Activated naive CD4-positive, alpha-beta T cell treated with anti-CD3 and anti-CD28 coated beads, Interleukin-2, amount 50 U/mL, for 24 hours (primary cell): ENCODE data around the gene CDC42EP2.

Experiments
- H3K27ac Mint-ChIP-seq: one replicate; pipeline ENCODE4 v1.8.0; 2021; ENCODE audit warnings: mild to moderate bottlenecking, mixed read lengths
- H3K27me3 Mint-ChIP-seq: one replicate; pipeline ENCODE4 v1.8.0; 2021; ENCODE audit warnings: mixed read lengths
- H3K36me3 Mint-ChIP-seq: one replicate; pipeline ENCODE4 v1.8.0; 2021; ENCODE audit warnings: mixed read lengths
- H3K4me1 Mint-ChIP-seq: one replicate; pipeline ENCODE4 v1.8.0; 2021; ENCODE audit warnings: mixed read lengths
- H3K4me3 Mint-ChIP-seq: one replicate; pipeline ENCODE4 v1.8.0; 2021; ENCODE audit warnings: mild to moderate bottlenecking, mixed read lengths
- H3K9me3 Mint-ChIP-seq: one replicate; pipeline ENCODE4 v1.8.0; 2021; ENCODE audit warnings: mixed read lengths

Gene CDC42EP2

GRCh38 chr11:65308281-65308891, 6.3 kb upstream of the CDC42EP2 start:
- Mint-ChIP-seq H3K36me3 (peaks cover 2% of the 10 kb centered on the region), H3K4me1 (no peaks in the 10 kb centered on the region), H3K4me3 (no peak overlapping the region), H3K27me3 (no peaks in the 10 kb centered on the region), H3K9me3 (no peaks in the 10 kb centered on the region), H3K27ac (no peak overlapping the region)

GRCh38 chr11:65309006-65309405, 5.7 kb upstream of the CDC42EP2 start:
- Mint-ChIP-seq H3K36me3 (peaks cover 2% of the 10 kb centered on the region), H3K27me3 (no peaks in the 10 kb centered on the region), H3K27ac (peak overlapping the region; percentile 65), H3K4me1 (peaks cover under 1% of the 10 kb centered on the region), H3K9me3 (no peaks in the 10 kb centered on the region), H3K4me3 (no peak overlapping the region)

DNA sequence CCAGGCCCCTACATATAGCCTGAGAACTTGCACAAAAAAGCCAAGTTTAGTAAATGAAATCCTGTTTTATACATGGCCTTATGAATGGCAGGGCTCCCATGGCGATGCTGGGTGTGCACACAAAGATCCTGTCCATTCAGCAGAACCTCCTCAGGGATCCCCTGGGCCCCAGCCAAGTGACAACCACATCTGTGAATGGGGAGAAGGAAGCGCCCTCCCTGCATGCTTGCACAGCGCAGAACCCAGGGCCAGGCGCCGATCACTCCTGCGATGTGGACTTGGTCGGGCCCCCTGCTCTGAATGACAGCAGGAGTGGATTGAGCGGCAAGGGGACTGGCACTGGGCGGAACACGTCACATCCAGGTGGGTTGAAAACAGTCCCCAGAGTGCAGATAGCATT, 4.5 kb upstream of the CDC42EP2 start:
- Mint-ChIP-seq H3K27me3 (no peaks in the 10 kb centered on the region), H3K4me3 (no peak overlapping the region), H3K36me3 (no peaks in the 10 kb centered on the region), H3K4me1 (peaks cover 5% of the 10 kb centered on the region), H3K9me3 (no peaks in the 10 kb centered on the region), H3K27ac (no peak overlapping the region)

GRCh38 chr11:65310736-65311135, 3.9 kb upstream of the CDC42EP2 start:
- Mint-ChIP-seq H3K9me3 (no peaks in the 10 kb centered on the region), H3K27me3 (no peaks in the 10 kb centered on the region), H3K4me3 (no peak overlapping the region), H3K27ac (no peak overlapping the region), H3K4me1 (peaks cover 6% of the 10 kb centered on the region), H3K36me3 (no peaks in the 10 kb centered on the region)

GRCh38 chr11:65311170-65311678, 3.4 kb upstream of the CDC42EP2 start:
- no peaks in the 10 kb centered on the region for H3K9me3 Mint-ChIP-seq
- no peaks in the 10 kb centered on the region for H3K27me3 Mint-ChIP-seq
- no peak overlapping the region for H3K27ac Mint-ChIP-seq
- H3K4me1 Mint-ChIP-seq, result peaks cover 9% of the 10 kb centered on the region
- H3K4me3 Mint-ChIP-seq, result no peak overlapping the region
- H3K36me3 Mint-ChIP-seq, result no peaks in the 10 kb centered on the region

- H3K27ac Mint-ChIP-seq, result peak overlapping the region; percentile 41
- no peaks in the 10 kb centered on the region for H3K9me3 Mint-ChIP-seq
- peak overlapping the region; percentile 81 for H3K4me3 Mint-ChIP-seq
- H3K4me1 Mint-ChIP-seq, result peaks cover 9% of the 10 kb centered on the region
- no peaks in the 10 kb centered on the region for H3K36me3 Mint-ChIP-seq
- peaks cover 1% of the 10 kb centered on the region for H3K27me3 Mint-ChIP-seq
These were observed 669 bp downstream of the CDC42EP2 start for GRCh38 chr11:65315204-65315865.

GRCh38 chr11:65315866-65316226, 1.2 kb downstream of the CDC42EP2 start:
- Mint-ChIP-seq H3K27me3 (peaks cover 1% of the 10 kb centered on the region), H3K4me1 (peaks cover 9% of the 10 kb centered on the region), H3K4me3 (peak overlapping the region; percentile 81), H3K36me3 (no peaks in the 10 kb centered on the region), H3K9me3 (no peaks in the 10 kb centered on the region), H3K27ac (peak overlapping the region; percentile 41)

- Mint-ChIP-seq H3K27ac (peak overlapping the region; percentile 80), H3K4me3 (no peak overlapping the region), H3K36me3 (no peaks in the 10 kb centered on the region), H3K4me1 (peaks cover 9% of the 10 kb centered on the region), H3K9me3 (no peaks in the 10 kb centered on the region), H3K27me3 (peaks cover 1% of the 10 kb centered on the region)
These were observed 1.8 kb downstream of the CDC42EP2 start for GRCh38 chr11:65316227-65317024.

- Mint-ChIP-seq H3K36me3 (no peaks in the 10 kb centered on the region), H3K4me3 (peak overlapping the region; percentile 42), H3K27me3 (peaks cover 1% of the 10 kb centered on the region), H3K27ac (no peak overlapping the region), H3K4me1 (peaks cover 9% of the 10 kb centered on the region), H3K9me3 (no peaks in the 10 kb centered on the region)
These were observed 2.5 kb downstream of the CDC42EP2 start for GRCh38 chr11:65317025-65317786.

DNA sequence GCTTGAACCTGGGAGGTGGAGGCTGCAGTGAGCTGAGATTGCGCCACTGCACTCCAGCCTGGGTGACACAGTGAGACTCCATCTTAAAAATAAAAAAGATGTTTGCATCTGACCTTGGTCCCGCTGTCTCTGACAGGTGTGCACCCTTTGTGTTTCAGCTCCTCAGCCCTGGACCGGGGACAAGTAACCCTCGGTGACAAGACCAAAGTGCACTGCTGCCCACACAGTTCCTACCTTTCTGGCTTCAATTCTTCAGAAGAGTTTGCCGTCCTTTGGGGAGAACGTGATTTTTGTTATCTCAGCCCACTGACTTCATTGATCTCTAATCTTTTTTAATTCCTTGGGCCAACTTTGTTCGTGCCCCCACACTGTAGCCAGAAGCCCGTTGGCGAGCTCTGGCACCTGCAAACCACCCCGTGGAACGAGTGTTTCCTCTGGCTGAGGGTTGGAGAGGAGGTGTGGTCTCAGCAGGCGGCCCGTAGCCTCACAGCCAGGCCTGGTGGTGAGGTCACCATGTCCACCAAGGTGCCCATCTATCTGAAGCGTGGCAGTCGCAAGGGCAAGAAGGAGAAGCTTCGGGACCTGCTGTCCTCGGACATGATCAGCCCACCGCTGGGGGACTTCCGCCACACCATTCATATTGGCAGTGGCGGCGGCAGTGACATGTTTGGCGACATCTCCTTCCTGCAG, 5.9 kb downstream of the CDC42EP2 start:
- Mint-ChIP-seq H3K9me3 (no peaks in the 10 kb centered on the region), H3K36me3 (no peaks in the 10 kb centered on the region), H3K27ac (no peak overlapping the region), H3K27me3 (peaks cover 1% of the 10 kb centered on the region), H3K4me1 (peaks cover 4% of the 10 kb centered on the region), H3K4me3 (no peak overlapping the region)

- H3K27ac Mint-ChIP-seq, result no peak overlapping the region
- H3K4me3 Mint-ChIP-seq, result no peak overlapping the region
- H3K27me3 Mint-ChIP-seq, result peaks cover 1% of the 10 kb centered on the region
These were observed 6.4 kb downstream of the CDC42EP2 start for GRCh38 chr11:65321076-65321475.

DNA sequence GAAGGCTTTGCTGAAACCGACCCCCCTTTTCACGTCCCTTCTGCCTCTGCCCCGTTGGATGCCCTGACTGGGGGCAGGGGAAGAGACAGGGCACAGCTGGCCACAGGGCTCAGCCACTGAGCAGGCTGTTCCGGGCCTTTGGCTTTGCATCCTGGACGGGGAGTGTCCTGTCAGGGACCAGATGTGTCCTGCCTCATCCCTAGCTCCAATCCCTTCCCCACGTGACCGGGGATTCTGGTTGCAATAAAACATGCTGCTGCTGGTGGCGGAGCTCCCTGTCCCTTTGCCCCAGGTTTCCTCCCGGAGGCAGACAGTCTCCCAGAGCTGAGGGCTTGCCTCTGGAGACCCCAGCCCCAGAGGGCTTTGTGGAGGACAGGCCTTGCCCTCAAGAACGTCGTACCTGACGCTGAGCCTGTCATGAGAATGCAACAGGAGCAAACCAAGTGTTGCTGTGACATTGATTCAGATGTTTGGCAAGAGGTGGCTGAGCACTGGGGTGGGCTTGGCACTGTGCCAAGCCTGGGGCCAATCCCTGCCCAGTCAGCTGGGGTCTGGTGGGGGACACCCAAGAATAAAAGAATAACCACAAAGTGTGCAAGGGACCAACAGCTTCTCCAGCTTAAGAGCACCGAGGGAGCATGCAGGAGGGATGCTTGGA, 7.3 kb downstream of the CDC42EP2 start:
- H3K27me3 Mint-ChIP-seq, result peaks cover 1% of the 10 kb centered on the region
- H3K36me3 Mint-ChIP-seq, result no peaks in the 10 kb centered on the region
- H3K27ac Mint-ChIP-seq, result no peak overlapping the region
- no peaks in the 10 kb centered on the region for H3K4me1 Mint-ChIP-seq
- H3K9me3 Mint-ChIP-seq, result no peaks in the 10 kb centered on the region
- H3K4me3 Mint-ChIP-seq, result no peak overlapping the region

More at GRCh38 chr11:65321076-65321475, 6.4 kb downstream of the CDC42EP2 start:
- H3K9me3 Mint-ChIP-seq, result no peaks in the 10 kb centered on the region
- no peaks in the 10 kb centered on the region for H3K4me1 Mint-ChIP-seq
- no peaks in the 10 kb centered on the region for H3K36me3 Mint-ChIP-seq

DNA sequence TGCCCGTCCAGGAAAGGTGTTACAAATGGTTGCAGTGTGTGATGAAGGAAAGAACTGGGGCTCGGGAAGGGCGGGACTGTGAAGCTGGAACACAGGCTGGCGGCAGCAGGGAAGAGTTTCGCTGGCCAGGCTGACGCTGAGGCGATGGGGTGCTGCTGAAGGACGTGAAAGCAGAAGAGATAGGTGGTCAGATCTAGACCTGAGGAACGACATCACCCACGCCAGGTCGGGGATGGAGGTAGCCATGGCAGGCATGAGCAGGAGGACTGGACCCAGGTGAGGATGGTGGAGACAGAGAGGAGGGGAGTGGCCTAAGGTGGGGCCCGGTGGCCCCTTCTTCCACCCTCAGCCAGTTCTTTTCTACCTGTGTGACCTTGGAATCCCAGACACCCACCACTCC, 9.1 kb downstream of the CDC42EP2 start:
- no peak overlapping the region for H3K4me3 Mint-ChIP-seq
- H3K9me3 Mint-ChIP-seq, result no peaks in the 10 kb centered on the region
- H3K4me1 Mint-ChIP-seq, result no peaks in the 10 kb centered on the region
- H3K27ac Mint-ChIP-seq, result no peak overlapping the region
- H3K36me3 Mint-ChIP-seq, result no peaks in the 10 kb centered on the region
- H3K27me3 Mint-ChIP-seq, result no peaks in the 10 kb centered on the region

- Mint-ChIP-seq H3K36me3 (no peaks in the 10 kb centered on the region), H3K27ac (no peak overlapping the region), H3K9me3 (no peaks in the 10 kb centered on the region), H3K4me1 (peaks cover 7% of the 10 kb centered on the region), H3K27me3 (no peaks in the 10 kb centered on the region), H3K4me3 (no peak overlapping the region)
These were observed 10.8 kb downstream of the CDC42EP2 start for GRCh38 chr11:65325435-65325834.
